HTERT RPE-1 (cell line): ENCODE results near the gene BBS9.

ENCODE experiments used
- in situ Hi-C: fragments of 300-500 bp; cut with MboI; formaldehyde crosslinking; loops from 4 replicates; pipeline ENCODE4 v1.14.3; 2020; ENCODE audit warnings: low sequenced_read_pairs

The BBS9 gene

GRCh38 chr7:33591490-33591889 is 462.1 kb downstream of the BBS9 start:
- in situ Hi-C loops = no loop called here

GRCh38 chr7:33592718-33593117 is 463.4 kb downstream of the BBS9 start:
- in situ Hi-C loops = no loop called here

GRCh38 chr7:33593611-33594010 is 464.2 kb downstream of the BBS9 start:
- in situ Hi-C loops = no loop called here

GRCh38 chr7:33596686-33597085 is 467.3 kb downstream of the BBS9 start:
- in situ Hi-C loops = no loop called here

GRCh38 chr7:33597181-33597580 is 467.8 kb downstream of the BBS9 start:
- in situ Hi-C loops = no loop called here

- in situ Hi-C loops = no loop called here
Measured at GRCh38 chr7:33601101-33601500, 471.7 kb downstream of the BBS9 start.

GRCh38 chr7:33601884-33602283 is 472.5 kb downstream of the BBS9 start:
- in situ Hi-C loops = no loop called here

- in situ Hi-C loops = no loop called here
Measured at GRCh38 chr7:33604056-33604455, 474.7 kb downstream of the BBS9 start.

GRCh38 chr7:33610918-33611317 is 481.6 kb downstream of the BBS9 start:
- in situ Hi-C loops = no loop called here

- in situ Hi-C loops = no loop called here
Measured at GRCh38 chr7:33612442-33612841, 483.1 kb downstream of the BBS9 start.

GRCh38 chr7:33614357-33615117 is 485.2 kb downstream of the BBS9 start:
- in situ Hi-C loops = no loop called here

- in situ Hi-C loops = no loop called here
Measured at GRCh38 chr7:33616752-33617151, 487.4 kb downstream of the BBS9 start.

- in situ Hi-C loops = no loop called here
Measured at GRCh38 chr7:33619264-33619663, 489.9 kb downstream of the BBS9 start.

GRCh38 chr7:33623267-33623666 is 493.9 kb downstream of the BBS9 start:
- in situ Hi-C loops = no loop called here

GRCh38 chr7:33624215-33624614 is 494.9 kb downstream of the BBS9 start:
- in situ Hi-C loops = no loop called here

- in situ Hi-C loops = no loop called here
Measured at GRCh38 chr7:33626869-33627268, 497.5 kb downstream of the BBS9 start.

- in situ Hi-C loops = no loop called here
Measured at GRCh38 chr7:33627741-33628140, 498.4 kb downstream of the BBS9 start.

GRCh38 chr7:33628894-33629293 is 499.5 kb downstream of the BBS9 start:
- in situ Hi-C loops = no loop called here

GRCh38 chr7:33630359-33630758 is 501.0 kb downstream of the BBS9 start:
- in situ Hi-C loops = no loop called here

- in situ Hi-C loops = no loop called here
Measured at GRCh38 chr7:33632322-33632721, 503.0 kb downstream of the BBS9 start.

GRCh38 chr7:33632840-33633525 is 503.6 kb downstream of the BBS9 start:
- in situ Hi-C loops = no loop called here

- in situ Hi-C loops = no loop called here
Measured at GRCh38 chr7:33634606-33635005, 505.2 kb downstream of the BBS9 start.
